ENCODE measurements around the gene WIZ.

WIZ gene

GRCh38 chr19:15468675-15469512, 19.1 kb upstream of the WIZ start:
- Histone ChIP-seq H2AFZ (ENCODE audit: low read depth, low read length) (no peak overlapping the region), H3K4me3 (ENCODE audit: low read depth in 1 of 2, low read length in 2 of 2) (no peak overlapping the region), H3K4me2 (ENCODE audit: insufficient read depth, low read length) (no peak overlapping the region), H4K20me1 (ENCODE audit: insufficient read depth, low read length) (no peaks in the 10 kb centered on the region), H3K36me3 (ENCODE audit: insufficient read depth, low read length) (no peaks in the 10 kb centered on the region; the same call in 1 of the 2 replicates), H3K4me1 (ENCODE audit: insufficient read depth, low read length) (peaks cover 33% of the 10 kb centered on the region), H3K27ac (ENCODE audit: low read length) (peak overlapping the region; percentile 35; the same call in 1 of the 2 replicates), H3K79me2 (ENCODE audit: insufficient read depth, low read length) (peaks cover 2% of the 10 kb centered on the region), H3K27me3 (ENCODE audit: insufficient read depth, low read length, poor library complexity) (no peaks in the 10 kb centered on the region), H3K9me3 (ENCODE audit: insufficient read depth, low read length, severe bottlenecking) (no peaks in the 10 kb centered on the region), H3K9ac (ENCODE audit: low read depth, low read length) (no peak overlapping the region)
- no peak for TF ChIP-seq CTCF (IDR thresholded peaks at IDR 0.05; ENCODE audit: borderline replicate concordance, extremely low read depth, low read length, poor library complexity, severe bottlenecking)
- ATAC-seq (ENCODE audit: insufficient read depth, low read depth) (no peak), DNase-seq (no peak)

- ATAC-seq (ENCODE audit: insufficient read depth, low read depth), result no peak
- no peak overlapping the region for H3K4me2 ChIP-seq (ENCODE audit: insufficient read depth, low read length)
- H3K27ac ChIP-seq (ENCODE audit: low read length), result no peak overlapping the region
These were observed 18.0 kb upstream of the WIZ start for GRCh38 chr19:15467734-15468214.

GRCh38 chr19:15466851-15467733, 17.3 kb upstream of the WIZ start:
- no peak overlapping the region for H2AFZ ChIP-seq (ENCODE audit: low read depth, low read length)
- no peaks in the 10 kb centered on the region for H3K9me3 ChIP-seq (ENCODE audit: insufficient read depth, low read length, severe bottlenecking)
- H3K4me2 ChIP-seq (ENCODE audit: insufficient read depth, low read length), result peak overlapping the region; percentile 49; the same call in 1 of the 2 replicates
- DNase-seq (peak; percentile 78), ATAC-seq (ENCODE audit: insufficient read depth, low read depth) (peak; percentile 51)
- peaks cover 48% of the 10 kb centered on the region for H3K4me1 ChIP-seq (ENCODE audit: insufficient read depth, low read length)
- peak overlapping the region; percentile 70 for H3K27ac ChIP-seq (ENCODE audit: low read length)
- H4K20me1 ChIP-seq (ENCODE audit: insufficient read depth, low read length), result no peaks in the 10 kb centered on the region
- H3K9ac ChIP-seq (ENCODE audit: low read depth, low read length), result peak overlapping the region; percentile 1
- H3K79me2 ChIP-seq (ENCODE audit: insufficient read depth, low read length), result peaks cover 16% of the 10 kb centered on the region
- H3K4me3 ChIP-seq (ENCODE audit: low read depth in 1 of 2, low read length in 2 of 2), result no peak overlapping the region
- H3K27me3 ChIP-seq (ENCODE audit: insufficient read depth, low read length, poor library complexity), result no peaks in the 10 kb centered on the region
- H3K36me3 ChIP-seq (ENCODE audit: insufficient read depth, low read length), result peaks cover 4% of the 10 kb centered on the region; the same call in 1 of the 2 replicates
- no peak for TF ChIP-seq CTCF (IDR thresholded peaks at IDR 0.05; ENCODE audit: borderline replicate concordance, extremely low read depth, low read length, poor library complexity, severe bottlenecking)
- no peak for TF ChIP-seq EZH2 (IDR thresholded peaks at IDR 0.05; ENCODE audit: borderline replicate concordance, low read depth, low read length, severe bottlenecking)

More at GRCh38 chr19:15467734-15468214, 18.0 kb upstream of the WIZ start:
- Histone ChIP-seq H2AFZ (ENCODE audit: low read depth, low read length) (no peak overlapping the region), H3K4me1 (ENCODE audit: insufficient read depth, low read length) (peaks cover 42% of the 10 kb centered on the region), H3K4me3 (ENCODE audit: low read depth in 1 of 2, low read length in 2 of 2) (no peak overlapping the region), H3K9me3 (ENCODE audit: insufficient read depth, low read length, severe bottlenecking) (no peaks in the 10 kb centered on the region), H3K36me3 (ENCODE audit: insufficient read depth, low read length) (no peaks in the 10 kb centered on the region; the same call in 1 of the 2 replicates), H3K79me2 (ENCODE audit: insufficient read depth, low read length) (peaks cover 12% of the 10 kb centered on the region), H3K27me3 (ENCODE audit: insufficient read depth, low read length, poor library complexity) (no peaks in the 10 kb centered on the region), H4K20me1 (ENCODE audit: insufficient read depth, low read length) (no peaks in the 10 kb centered on the region), H3K9ac (ENCODE audit: low read depth, low read length) (no peak overlapping the region)
- no peak for DNase-seq
- TF ChIP-seq CTCF (IDR thresholded peaks at IDR 0.05; ENCODE audit: borderline replicate concordance, extremely low read depth, low read length, poor library complexity, severe bottlenecking) (no peak), EZH2 (IDR thresholded peaks at IDR 0.05; ENCODE audit: borderline replicate concordance, low read depth, low read length, severe bottlenecking) (no peak)
